Stimulated activated CD4-positive, alpha-beta T cell treated with anti-CD3 and anti-CD28 coated beads, Interleukin-1b, Interleukin-23, amount 100 ng/mL, for 4 hours (primary cell): ENCODE results near the gene KCTD16.

Experiments used
- DNase-seq, 2 donors: peaks; one replicate each; pipeline ENCODE4 v3.0.0-alpha.2; 2020; ENCODE audit warnings: low read depth in 2 of 2

Gene KCTD16

GRCh38 chr5:144460600-144460999, 289.9 kb downstream of the KCTD16 start:
- no peak for DNase-seq

GRCh38 chr5:144462577-144462976, 291.9 kb downstream of the KCTD16 start:
- DNase-seq = no peak

- DNase-seq = no peak
Measured at GRCh38 chr5:144463481-144464223, 293.0 kb downstream of the KCTD16 start.

DNA sequence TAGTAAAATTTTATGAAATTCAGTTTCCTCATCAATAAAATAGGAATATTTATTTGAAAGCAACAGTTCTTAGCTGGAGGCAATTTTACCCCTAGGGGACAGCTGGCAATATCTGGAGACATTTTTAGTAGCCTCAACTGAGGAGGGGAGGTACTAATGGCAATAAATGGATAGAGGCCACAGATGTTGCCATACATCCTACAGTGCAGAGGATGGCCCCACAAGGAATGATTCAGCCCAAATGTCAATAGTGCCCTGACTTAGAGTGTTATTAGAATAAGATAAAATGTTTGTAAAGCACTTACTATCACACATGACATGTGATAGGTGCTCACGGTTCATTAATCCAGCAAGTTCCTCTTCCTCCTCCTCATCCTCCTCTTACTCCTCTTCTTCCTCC, 293.6 kb downstream of the KCTD16 start:
- DNase-seq = no peak

DNA sequence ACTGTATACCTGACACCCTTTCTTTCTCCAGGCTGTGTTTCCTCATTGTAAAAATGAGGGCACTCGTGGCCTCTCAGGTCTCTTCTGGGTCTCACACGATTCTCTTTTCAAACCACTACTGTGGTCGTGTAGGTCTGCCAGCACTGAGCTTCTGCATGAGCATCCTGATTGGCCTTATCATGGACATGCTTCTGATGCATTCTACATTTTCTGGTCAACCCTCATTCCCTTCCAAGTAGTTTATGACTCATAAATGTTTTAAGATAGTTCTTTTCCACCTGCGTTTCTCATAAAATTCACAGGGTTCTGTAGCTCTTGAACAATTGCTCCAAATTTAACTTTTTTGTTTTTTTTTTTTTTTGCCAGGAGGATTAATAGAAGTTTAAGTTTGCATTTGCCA, 294.8 kb downstream of the KCTD16 start:
- DNase-seq = no peak

- no peak for DNase-seq
Measured at GRCh38 chr5:144467792-144468191, 297.1 kb downstream of the KCTD16 start.

DNA sequence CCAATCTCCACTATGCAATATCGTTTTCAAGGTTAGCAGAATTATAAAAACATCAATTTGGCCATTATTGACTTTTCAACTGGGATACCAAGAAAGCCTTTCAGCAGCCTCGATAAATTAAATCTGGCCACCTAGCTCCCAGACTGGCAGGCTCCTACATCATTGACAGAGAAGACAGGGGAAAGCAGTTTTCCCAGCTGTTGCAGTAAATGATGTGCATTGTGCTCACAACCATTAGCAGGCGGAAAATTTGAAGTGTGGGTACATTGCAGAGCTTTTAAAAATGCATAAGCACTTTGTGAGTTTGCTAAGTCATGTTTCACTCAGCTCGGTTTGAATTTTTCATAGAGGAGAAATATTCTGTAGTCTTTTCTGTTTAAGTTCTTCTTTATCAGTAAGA, 297.9 kb downstream of the KCTD16 start:
- no peak for DNase-seq

GRCh38 chr5:144469106-144469505, 298.4 kb downstream of the KCTD16 start:
- DNase-seq = no peak

DNA sequence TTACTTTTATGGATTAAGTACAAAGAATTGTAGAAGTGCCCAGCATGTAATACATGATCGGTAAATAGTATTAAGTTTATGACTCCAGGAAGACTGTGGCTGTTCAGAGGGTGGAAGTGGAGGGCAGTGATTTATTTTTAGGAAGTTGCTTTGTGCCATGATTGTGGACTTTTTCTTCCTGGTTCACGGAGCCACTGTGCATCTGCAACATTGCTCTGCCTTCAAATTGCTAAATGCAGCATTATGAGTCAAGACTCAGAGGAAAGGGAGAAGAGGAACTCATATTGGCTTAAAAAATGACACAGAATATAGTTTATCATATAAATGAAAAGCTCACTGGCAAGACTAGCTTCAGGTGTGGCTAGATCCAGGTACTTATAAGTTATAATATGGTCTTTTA, 301.5 kb downstream of the KCTD16 start:
- no peak for DNase-seq

DNA sequence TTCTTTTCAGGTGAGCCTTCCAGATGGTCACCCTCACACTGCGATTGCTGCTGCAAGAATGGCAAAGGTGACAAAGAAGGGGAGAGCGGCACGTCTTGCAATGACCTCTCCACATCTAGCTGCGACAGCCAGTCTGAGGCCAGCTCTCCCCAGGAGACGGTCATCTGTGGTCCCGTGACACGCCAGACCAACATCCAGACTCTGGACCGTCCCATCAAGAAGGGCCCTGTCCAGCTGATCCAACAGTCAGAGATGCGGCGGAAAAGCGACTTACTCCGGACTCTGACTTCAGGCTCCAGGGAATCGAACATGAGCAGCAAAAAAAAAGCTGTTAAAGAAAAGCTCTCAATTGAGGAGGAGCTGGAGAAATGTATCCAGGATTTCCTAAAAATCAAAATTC, 303.0 kb downstream of the KCTD16 start:
- DNase-seq = no peak

DNA sequence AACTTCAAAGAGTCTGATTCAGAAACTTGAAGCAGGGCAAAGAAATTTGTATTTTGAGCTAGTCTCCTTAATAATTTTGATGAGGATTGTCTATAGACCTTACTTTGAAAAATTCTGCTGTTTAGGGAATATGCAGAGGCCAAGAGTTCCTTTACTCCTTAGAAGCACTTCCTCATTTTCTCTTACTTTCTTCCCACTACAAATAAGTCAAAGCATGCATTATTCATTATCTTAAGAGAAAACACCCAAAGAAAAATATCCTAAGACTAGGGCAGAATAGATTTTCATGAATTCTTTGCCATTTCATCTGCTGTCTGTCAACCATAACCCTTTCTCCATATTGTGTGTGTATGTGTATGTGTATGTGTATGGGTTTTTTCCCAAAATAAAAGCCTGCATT, 307.9 kb downstream of the KCTD16 start:
- DNase-seq = no peak

DNA sequence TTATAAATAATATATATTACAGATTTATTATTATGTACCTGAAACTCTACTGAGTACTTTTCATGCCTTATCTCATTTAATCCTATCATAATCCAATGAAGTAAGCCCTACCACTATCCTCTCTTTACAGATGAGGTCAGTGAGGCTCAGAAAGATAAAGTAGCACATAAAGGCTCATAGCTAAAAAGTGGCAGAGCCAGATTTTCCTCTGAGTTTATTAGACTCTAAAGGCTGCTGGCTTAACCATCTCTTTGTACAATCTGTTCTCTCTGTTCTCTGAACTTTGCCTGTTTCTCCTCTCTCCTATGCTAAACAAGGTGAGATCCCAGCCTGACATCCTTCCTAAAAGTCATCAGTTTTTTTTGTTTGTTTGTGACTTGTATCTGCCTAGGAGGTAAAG, 311.2 kb downstream of the KCTD16 start:
- no peak for DNase-seq

DNA sequence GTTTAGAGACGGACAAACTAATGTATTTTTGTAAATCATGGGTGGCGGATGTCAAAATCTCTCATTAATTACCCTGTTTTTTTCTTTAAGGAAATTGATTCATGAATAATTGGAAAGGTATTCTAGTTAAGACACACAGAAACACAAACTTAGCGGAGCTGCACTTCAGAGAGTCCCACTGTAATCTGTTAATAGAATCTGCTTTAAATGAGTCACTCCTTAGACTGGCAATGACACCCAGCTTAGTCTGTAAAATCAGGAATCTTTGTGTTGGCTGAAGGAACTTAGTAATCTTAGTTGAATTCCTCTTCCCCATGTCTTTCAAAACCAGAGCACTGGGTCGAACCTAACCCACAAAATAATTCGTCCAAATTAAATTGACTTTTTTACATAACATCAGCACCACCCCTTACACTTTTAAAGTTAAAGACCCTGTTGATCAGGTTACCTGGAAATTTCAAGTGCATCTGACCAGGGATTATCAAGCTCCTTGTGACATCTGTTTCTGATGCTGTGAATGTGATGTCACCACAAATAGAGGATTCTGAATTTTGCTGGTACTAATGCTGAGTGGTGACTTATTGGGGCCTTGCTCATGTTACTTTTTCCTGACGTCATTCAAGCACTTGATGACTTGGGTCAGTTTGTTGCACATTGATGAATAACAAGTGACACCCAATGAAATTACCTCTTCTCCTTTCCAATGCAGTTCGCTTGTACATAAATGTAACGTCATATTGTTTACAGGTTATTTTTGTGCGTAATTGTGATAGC, 313.6 kb downstream of the KCTD16 start:
- DNase-seq = no peak

GRCh38 chr5:144485540-144485939, 314.9 kb downstream of the KCTD16 start:
- no peak for DNase-seq

GRCh38 chr5:144487207-144487606, 316.5 kb downstream of the KCTD16 start:
- no peak for DNase-seq

GRCh38 chr5:144487761-144488160, 317.1 kb downstream of the KCTD16 start:
- DNase-seq = no peak

- no peak for DNase-seq
Measured at GRCh38 chr5:144503123-144503522, 332.4 kb downstream of the KCTD16 start.

- DNase-seq = no peak
Measured at GRCh38 chr5:144504929-144505577, 334.4 kb downstream of the KCTD16 start.

DNA sequence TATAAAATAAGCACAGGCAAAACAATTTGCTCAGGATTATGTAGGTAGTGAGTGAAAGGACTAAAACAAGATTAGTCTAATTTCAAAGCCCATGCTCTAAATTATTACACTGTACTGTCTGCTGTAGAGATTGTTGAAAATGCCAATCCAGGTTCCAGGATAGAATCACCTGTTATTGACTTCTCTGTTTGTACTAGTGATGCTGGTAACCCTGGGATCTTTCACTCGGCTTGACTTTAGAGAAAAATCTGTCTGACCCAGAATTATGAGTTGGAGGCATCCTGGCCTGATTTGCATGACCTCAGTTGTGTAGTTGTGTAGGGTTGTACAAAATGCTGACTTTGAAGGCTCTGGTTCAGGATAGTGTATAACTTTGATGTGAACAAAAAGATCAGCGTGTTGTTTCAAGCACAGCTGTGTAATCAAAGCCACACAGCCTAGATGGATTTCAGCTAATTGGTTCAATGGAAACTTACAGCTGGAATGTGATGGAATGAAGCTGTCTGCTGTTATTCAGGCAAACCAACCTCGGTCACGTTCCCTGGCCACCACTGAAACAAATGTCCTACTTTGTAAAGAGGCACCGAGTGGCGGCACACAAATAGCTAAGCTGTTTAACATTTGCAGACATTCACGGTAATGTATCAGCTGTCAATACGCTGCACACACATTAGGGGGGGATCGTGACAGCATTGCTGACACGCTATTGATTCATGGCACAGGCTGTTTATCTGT, 340.3 kb downstream of the KCTD16 start:
- DNase-seq = no peak

GRCh38 chr5:144511580-144512072, 341.0 kb downstream of the KCTD16 start:
- DNase-seq = no peak

DNA sequence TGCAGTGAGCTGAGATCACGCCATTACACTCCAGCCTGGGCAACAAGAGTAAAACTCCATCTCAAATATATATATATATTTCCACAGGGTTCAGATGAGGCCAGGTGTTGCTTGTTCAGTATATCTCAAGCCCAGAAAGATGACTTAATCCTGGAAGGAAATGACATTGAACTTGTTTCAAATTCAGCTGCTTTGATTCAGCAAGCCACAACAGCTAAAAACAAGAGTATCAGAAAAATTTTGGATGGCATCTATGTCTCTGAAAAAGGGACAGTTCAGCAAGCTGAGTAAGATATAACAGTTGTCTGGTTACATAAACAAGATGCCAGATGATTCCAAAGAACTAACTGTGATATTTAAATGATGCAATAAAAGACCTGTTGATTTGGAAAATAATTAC, 352.0 kb downstream of the KCTD16 start:
- no peak for DNase-seq

- no peak for DNase-seq
Measured at GRCh38 chr5:144525000-144525399, 354.3 kb downstream of the KCTD16 start.
